BJ (cell line): Measurements from ENCODE around the gene LGALS3. TPM values are rescaled to one million over a fixed set of nuclear protein-coding genes. Genes with fewer than 3 reads are reported as not detected.

Experiments used
- CTCF ChIA-PET: fragments of 350-600 bp; formaldehyde crosslinking; extraction: SDS; loops from one replicate; lab custom pipeline; 2021; ENCODE audit warnings: antibody characterized with exemption, inconsistent platforms; lab: Yijun Ruan, JAX
- POLR2A ChIA-PET: fragments of 300-600 bp; sonication (Branson Sonifier 250); formaldehyde crosslinking; extraction: SDS; loops from one replicate; lab custom pipeline; 2021; ENCODE audit warnings: antibody characterized with exemption; lab: Charles Lee
- DNase-seq: peaks from one replicate; pipeline ENCODE4 v3.0.0-alpha.2; 2011; ENCODE audit warnings: low read depth
- H3K27me3 ChIP-seq: 2 replicates; pipeline ENCODE4 v1.6.0; 2011; ENCODE audit warnings: low read length; ENCODE audit not compliant: control insufficient read depth, insufficient read depth
- H3K36me3 ChIP-seq: 2 replicates; pipeline ENCODE4 v1.5.1; 2011; ENCODE audit warnings: low read length; ENCODE audit not compliant: control insufficient read depth, insufficient read depth
- H3K4me3 ChIP-seq: 2 replicates; pipeline ENCODE4 v1.5.1; 2011; ENCODE audit warnings: low read depth, mild to moderate bottlenecking, control low read depth, low read length
- CTCF ChIP-seq: IDR thresholded peaks from 2 replicates; pipeline ENCODE4 v1.5.1; 2011; ENCODE audit warnings: low read depth, mild to moderate bottlenecking, control low read depth, inconsistent platforms, low read length, moderate library complexity; ENCODE audit not compliant: insufficient read depth
- polyA plus RNA-seq: library from polyadenylated mRNA; depleted of rRNA; stranded (reverse); fragments of >200 nt; gene quantifications from 2 replicates; pipeline ENCODE4 v1.2.3, GENCODE V29; 2011

LGALS3 gene
- polyA plus RNA-seq, 1 experiment: 182 TPM

- ChIA-PET CTCF (interaction anchor here (0.9 kb wide), 1 partner anchor 27 kb away, joined by 3 read pairs; no protein-coding TSS in a partner anchor), POLR2A (no interaction called here)
- no peaks in the 10 kb centered on the region for H3K27me3 ChIP-seq
- DNase-seq: no peak
- H3K36me3 ChIP-seq: no peaks in the 10 kb centered on the region
- no peak for TF ChIP-seq CTCF
- H3K4me3 ChIP-seq: no peak overlapping the region
These were observed 17.8 kb upstream of the LGALS3 start for GRCh38 chr14:55111122-55111708.

- CTCF ChIA-PET: no interaction called here
- no peak for TF ChIP-seq CTCF
- no peak for DNase-seq
- POLR2A ChIA-PET: no interaction called here
- Histone ChIP-seq H3K27me3 (no peaks in the 10 kb centered on the region), H3K4me3 (no peak overlapping the region), H3K36me3 (no peaks in the 10 kb centered on the region)
These were observed 14.3 kb upstream of the LGALS3 start for GRCh38 chr14:55114720-55115119.

- DNase-seq: no peak
- no peak for TF ChIP-seq CTCF
- Histone ChIP-seq H3K4me3 (no peak overlapping the region), H3K27me3 (no peaks in the 10 kb centered on the region), H3K36me3 (no peaks in the 10 kb centered on the region)
- ChIA-PET POLR2A (no interaction called here), CTCF (no interaction called here)
These were observed 13.6 kb upstream of the LGALS3 start for GRCh38 chr14:55115460-55115859.

GRCh38 chr14:55115861-55116245, 13.2 kb upstream of the LGALS3 start:
- Histone ChIP-seq H3K4me3 (no peak overlapping the region), H3K27me3 (no peaks in the 10 kb centered on the region), H3K36me3 (no peaks in the 10 kb centered on the region)
- no peak for DNase-seq
- CTCF ChIA-PET: no interaction called here
- POLR2A ChIA-PET: no interaction called here
- no peak for TF ChIP-seq CTCF

GRCh38 chr14:55116246-55117030, 12.6 kb upstream of the LGALS3 start:
- Histone ChIP-seq H3K27me3 (no peaks in the 10 kb centered on the region), H3K36me3 (no peaks in the 10 kb centered on the region), H3K4me3 (no peak overlapping the region)
- no peak for DNase-seq
- CTCF ChIA-PET: interaction anchor here (1.0 kb wide), 1 partner anchor 13 kb away, joined by 3 read pairs; the partner anchor contains the start of gene LGALS3
- POLR2A ChIA-PET: no interaction called here
- TF ChIP-seq CTCF: no peak
